ENCODE data around the gene NCAM2. TPM values are rescaled to one million over a fixed set of nuclear protein-coding genes. Genes with fewer than 3 reads are reported as not detected.

Gene NCAM2
- total and polyA plus RNA-seq, 2 donors (not counting 1 experiment from before 2014, with no cell fraction given): 0.13 TPM; not detected in 1

- no peak for TF ChIP-seq EZH2 (IDR thresholded peaks at IDR 0.05; ENCODE audit: borderline replicate concordance, insufficient read depth, low read depth, low read length, poor library complexity, severe bottlenecking)
- TF ChIP-seq, protein P1, sequence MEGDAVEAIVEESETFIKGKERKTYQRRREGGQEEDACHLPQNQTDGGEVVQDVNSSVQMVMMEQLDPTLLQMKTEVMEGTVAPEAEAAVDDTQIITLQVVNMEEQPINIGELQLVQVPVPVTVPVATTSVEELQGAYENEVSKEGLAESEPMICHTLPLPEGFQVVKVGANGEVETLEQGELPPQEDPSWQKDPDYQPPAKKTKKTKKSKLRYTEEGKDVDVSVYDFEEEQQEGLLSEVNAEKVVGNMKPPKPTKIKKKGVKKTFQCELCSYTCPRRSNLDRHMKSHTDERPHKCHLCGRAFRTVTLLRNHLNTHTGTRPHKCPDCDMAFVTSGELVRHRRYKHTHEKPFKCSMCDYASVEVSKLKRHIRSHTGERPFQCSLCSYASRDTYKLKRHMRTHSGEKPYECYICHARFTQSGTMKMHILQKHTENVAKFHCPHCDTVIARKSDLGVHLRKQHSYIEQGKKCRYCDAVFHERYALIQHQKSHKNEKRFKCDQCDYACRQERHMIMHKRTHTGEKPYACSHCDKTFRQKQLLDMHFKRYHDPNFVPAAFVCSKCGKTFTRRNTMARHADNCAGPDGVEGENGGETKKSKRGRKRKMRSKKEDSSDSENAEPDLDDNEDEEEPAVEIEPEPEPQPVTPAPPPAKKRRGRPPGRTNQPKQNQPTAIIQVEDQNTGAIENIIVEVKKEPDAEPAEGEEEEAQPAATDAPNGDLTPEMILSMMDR (IDR thresholded peaks at IDR 0.05): no peak
- H3K36me3 ChIP-seq (replicated peaks in 1 of 2; ENCODE audit: control extremely low read depth in 1 of 2, control insufficient read depth in 1 of 2, extremely low read depth in 1 of 2, insufficient read depth in 2 of 2, low read length in 1 of 2): no peaks in the 10 kb centered on the region
- H3K79me2 ChIP-seq (ENCODE audit: control insufficient read depth, insufficient read depth, low read length): no peaks in the 10 kb centered on the region
- H3K4me1 ChIP-seq (ENCODE audit: control insufficient read depth in 2 of 2, insufficient read depth in 2 of 2, low read length in 2 of 2): no peaks in the 10 kb centered on the region
- intact Hi-C loops (cut with micrococcal nuclease): no loop called here
- DNase-seq: no peak
- no peaks in the 10 kb centered on the region for H3K27me3 Mint-ChIP-seq
- H3K4me2 ChIP-seq (replicated peaks; ENCODE audit: low read depth, low read length, poor library complexity, severe bottlenecking): no peak overlapping the region
- WGBS (ENCODE audit: insufficient coverage): 94% methylated on average over 3 of the region's 4 CpGs
- H3K4me1 Mint-ChIP-seq: no peaks in the 10 kb centered on the region
- H3K27me3 ChIP-seq (replicated peaks in 1 of 4; ENCODE audit: control extremely low read depth in 1 of 4, control insufficient read depth in 3 of 4, insufficient read depth in 4 of 4, low read length in 3 of 4): no peaks in the 10 kb centered on the region
- H3K27ac Mint-ChIP-seq: no peak overlapping the region
- no peak for ATAC-seq (ENCODE audit: low read depth)
- H2AFZ ChIP-seq (ENCODE audit: insufficient read depth, low read depth, low read length, poor library complexity, severe bottlenecking): no peak overlapping the region
- H3K27ac ChIP-seq (ENCODE audit: low read length in 2 of 2): no peak overlapping the region
- no peak overlapping the region for H3K9ac ChIP-seq (ENCODE audit: low read length)
- H3K9me3 ChIP-seq (ENCODE audit: control extremely low read depth in 1 of 3, control insufficient read depth in 2 of 3, insufficient read depth in 1 of 3, low read length in 2 of 3): no peaks in the 10 kb centered on the region
- H3K9me3 Mint-ChIP-seq (ENCODE audit: insufficient read depth): peaks cover 4% of the 10 kb centered on the region
- POLR2A ChIA-PET: no interaction called here
- H3K4me3 Mint-ChIP-seq: no peak overlapping the region
- H3K4me3 ChIP-seq (ENCODE audit: control extremely low read depth in 1 of 5, extremely low read depth in 1 of 5, insufficient read depth in 1 of 5, low read depth in 2 of 5, low read length in 4 of 5): no peak overlapping the region
- CTCF ChIA-PET: no interaction called here
- H4K20me1 ChIP-seq (ENCODE audit: control insufficient read depth, insufficient read depth, low read length, poor library complexity, severe bottlenecking): no peaks in the 10 kb centered on the region
Observed at GRCh38 chr21:21290751-21291150, 292.5 kb downstream of the NCAM2 start.

DNA sequence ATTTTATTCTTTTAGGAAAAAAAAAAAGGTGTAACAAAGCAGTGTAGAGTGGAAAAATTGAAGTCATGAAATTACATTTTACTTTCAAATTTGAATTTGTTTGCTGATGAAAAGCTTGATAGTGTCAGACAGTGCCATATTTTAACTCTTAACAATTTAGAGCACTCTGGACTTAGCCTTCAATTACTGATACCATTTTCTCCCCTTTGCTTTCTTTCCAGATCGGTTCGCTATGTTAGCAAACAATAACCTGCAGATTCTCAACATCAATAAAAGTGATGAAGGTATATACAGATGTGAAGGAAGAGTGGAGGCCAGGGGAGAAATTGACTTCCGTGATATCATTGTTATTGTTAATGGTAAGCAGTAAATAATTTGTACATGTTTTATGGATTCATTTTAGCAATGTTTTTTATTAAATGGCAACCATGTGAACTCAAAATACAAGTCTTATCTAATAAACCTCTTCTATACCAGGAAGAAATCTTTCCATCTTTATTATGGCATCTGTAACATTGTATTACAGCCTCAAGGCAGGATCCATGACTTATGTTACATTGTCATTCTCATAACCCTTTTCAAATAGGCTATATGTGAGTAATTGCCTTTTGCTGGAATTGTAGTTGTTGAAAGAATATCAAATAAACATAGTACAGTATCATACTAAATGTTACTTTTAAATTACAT, 293.8 kb downstream of the NCAM2 start:
- no peaks in the 10 kb centered on the region for H4K20me1 ChIP-seq (ENCODE audit: control insufficient read depth, insufficient read depth, low read length, poor library complexity, severe bottlenecking)
- Mint-ChIP-seq H3K4me1 (no peaks in the 10 kb centered on the region), H3K27ac (no peak overlapping the region), H3K27me3 (no peaks in the 10 kb centered on the region), H3K9me3 (ENCODE audit: insufficient read depth) (peaks cover 4% of the 10 kb centered on the region), H3K4me3 (no peak overlapping the region)
- H3K4me3 ChIP-seq (ENCODE audit: control extremely low read depth in 1 of 5, extremely low read depth in 1 of 5, insufficient read depth in 1 of 5, low read depth in 2 of 5, low read length in 4 of 5): no peak overlapping the region
- H3K79me2 ChIP-seq (ENCODE audit: control insufficient read depth, insufficient read depth, low read length): no peaks in the 10 kb centered on the region
- no peak overlapping the region for H3K4me2 ChIP-seq (replicated peaks; ENCODE audit: low read depth, low read length, poor library complexity, severe bottlenecking)
- no peak overlapping the region for H3K27ac ChIP-seq (ENCODE audit: low read length in 2 of 2)
- no peak overlapping the region for H3K9ac ChIP-seq (ENCODE audit: low read length)
- H3K36me3 ChIP-seq (replicated peaks in 1 of 2; ENCODE audit: control extremely low read depth in 1 of 2, control insufficient read depth in 1 of 2, extremely low read depth in 1 of 2, insufficient read depth in 2 of 2, low read length in 1 of 2): no peaks in the 10 kb centered on the region
- ChIA-PET CTCF (no interaction called here), POLR2A (no interaction called here)
- ATAC-seq (ENCODE audit: low read depth) (no peak), DNase-seq (no peak)
- H3K27me3 ChIP-seq (replicated peaks in 1 of 4; ENCODE audit: control extremely low read depth in 1 of 4, control insufficient read depth in 3 of 4, insufficient read depth in 4 of 4, low read length in 3 of 4): no peaks in the 10 kb centered on the region
- intact Hi-C loops (cut with micrococcal nuclease): no loop called here
- WGBS (ENCODE audit: insufficient coverage): no CpG with 5 or more reads among the region's 3 CpGs
- no peaks in the 10 kb centered on the region for H3K4me1 ChIP-seq (ENCODE audit: control insufficient read depth in 2 of 2, insufficient read depth in 2 of 2, low read length in 2 of 2)
- H2AFZ ChIP-seq (ENCODE audit: insufficient read depth, low read depth, low read length, poor library complexity, severe bottlenecking): no peak overlapping the region
- H3K9me3 ChIP-seq (ENCODE audit: control extremely low read depth in 1 of 3, control insufficient read depth in 2 of 3, insufficient read depth in 1 of 3, low read length in 2 of 3): no peaks in the 10 kb centered on the region
- no peak for TF ChIP-seq EZH2 (IDR thresholded peaks at IDR 0.05; ENCODE audit: borderline replicate concordance, insufficient read depth, low read depth, low read length, poor library complexity, severe bottlenecking)
- TF ChIP-seq, protein P1 (IDR thresholded peaks at IDR 0.05): no peak
